Measurements from ENCODE around the gene EFHB. TPM values are rescaled to one million over a fixed set of nuclear protein-coding genes. Genes with fewer than 3 reads are reported as not detected.

The EFHB gene
- 1 to 10 TPM in 1 of 4 donors, under 1 TPM in 2, not detected in 1; 0.50 to 3.7 (median 0.84) TPM for total RNA-seq

GRCh38 chr3:19934098-19934566, at the start of gene EFHB:
EFHB (minus strand) TSS chr3:19934217; CDS start chr3:19934018, 199 bp downstream.
- Histone ChIP-seq H3K4me3 (no peak within 1 kb of the TSS), H3K4me1 (no peaks in the 10 kb centered on the region), H3K36me3 (no peaks in the 10 kb centered on the region), H3K9me3 (no peaks in the 10 kb centered on the region), H3K27me3 (peaks cover 0 to 10% (median 0%) of the 10 kb centered on the region in 4 donors), H3K27ac (replicated peaks in 1 of 4) (no peak within 1 kb of the TSS)
- intact Hi-C loops (cut with DNase I): no loop called here
- TF ChIP-seq CTCF (IDR thresholded peaks at IDR 0.05) (no peak), EP300 (IDR thresholded peaks at IDR 0.05) (no peak), POLR2AphosphoS5 (IDR thresholded peaks at IDR 0.05) (no peak), POLR2A (IDR thresholded peaks at IDR 0.05; ENCODE audit: low read depth) (no peak)
- DNase-seq (ENCODE audit: extremely low spot score): no peak
- WGBS: 50% methylated on average over 5 of the region's 5 CpGs

- Histone ChIP-seq H3K9me3 (no peaks in the 10 kb centered on the region), H3K4me3 (no peak overlapping the region), H3K27me3 (no peaks in the 10 kb centered on the region), H3K36me3 (peaks cover 14 to 32% (median 30%) of the 10 kb centered on the region in 4 donors), H3K4me1 (peaks cover 4 to 22% (median 17%) of the 10 kb centered on the region in 4 donors), H3K27ac (replicated peaks in 1 of 4) (no peak overlapping the region)
- TF ChIP-seq POLR2A (IDR thresholded peaks at IDR 0.05; ENCODE audit: low read depth) (no peak), EP300 (IDR thresholded peaks at IDR 0.05) (no peak), POLR2AphosphoS5 (IDR thresholded peaks at IDR 0.05) (no peak), CTCF (IDR thresholded peaks at IDR 0.05) (no peak)
- 63% methylated on average over 3 of the region's 3 CpGs for WGBS
- DNase-seq (ENCODE audit: extremely low spot score): no peak
- intact Hi-C loops (cut with DNase I): no loop called here
These were observed 38.0 kb upstream of the EFHB start for GRCh38 chr3:19972054-19972453.

- intact Hi-C loops (cut with DNase I): no loop called here
- TF ChIP-seq EP300 (IDR thresholded peaks at IDR 0.05): no peak
- TF ChIP-seq POLR2A (IDR thresholded peaks at IDR 0.05; ENCODE audit: low read depth): no peak
- TF ChIP-seq CTCF (IDR thresholded peaks at IDR 0.05): no peak
- no peak for TF ChIP-seq POLR2AphosphoS5 (IDR thresholded peaks at IDR 0.05)
- no peak overlapping the region for H3K4me3 ChIP-seq
These were observed 36.3 kb upstream of the EFHB start for GRCh38 chr3:19970327-19970726.

GRCh38 chr3:19967812-19968211, 33.8 kb upstream of the EFHB start:
- Histone ChIP-seq H3K27me3 (no peaks in the 10 kb centered on the region), H3K27ac (replicated peaks in 1 of 4) (no peak overlapping the region), H3K36me3 (peaks cover 0 to 10% (median 0%) of the 10 kb centered on the region in 4 donors), H3K9me3 (no peaks in the 10 kb centered on the region), H3K4me3 (no peak overlapping the region), H3K4me1 (peaks cover 8 to 41% (median 29%) of the 10 kb centered on the region in 4 donors)
- WGBS: 84% methylated on average over 4 of the region's 4 CpGs
- intact Hi-C loops (cut with DNase I): no loop called here
- no peak for DNase-seq (ENCODE audit: extremely low spot score)
- TF ChIP-seq CTCF (IDR thresholded peaks at IDR 0.05) (no peak), POLR2AphosphoS5 (IDR thresholded peaks at IDR 0.05) (no peak), POLR2A (IDR thresholded peaks at IDR 0.05; ENCODE audit: low read depth) (no peak), EP300 (IDR thresholded peaks at IDR 0.05) (no peak)

More at GRCh38 chr3:19970327-19970726, 36.3 kb upstream of the EFHB start:
- no peak for DNase-seq (ENCODE audit: extremely low spot score)
- Histone ChIP-seq H3K4me1 (peaks cover 4 to 35% (median 27%) of the 10 kb centered on the region in 4 donors), H3K27ac (replicated peaks in 1 of 4) (no peak overlapping the region), H3K27me3 (no peaks in the 10 kb centered on the region), H3K9me3 (no peaks in the 10 kb centered on the region), H3K36me3 (peaks cover 0 to 18% (median 13%) of the 10 kb centered on the region in 4 donors)
- 65% methylated on average over 8 of the region's 8 CpGs for WGBS

GRCh38 chr3:19967208-19967607, 33.2 kb upstream of the EFHB start:
- 83% methylated on average over 6 of the region's 6 CpGs for WGBS
- no peaks in the 10 kb centered on the region for H3K9me3 ChIP-seq
- no peak overlapping the region for H3K27ac ChIP-seq (replicated peaks in 1 of 4)
- no peak for TF ChIP-seq EP300 (IDR thresholded peaks at IDR 0.05)
- TF ChIP-seq POLR2A (IDR thresholded peaks at IDR 0.05; ENCODE audit: low read depth): no peak
- TF ChIP-seq POLR2AphosphoS5 (IDR thresholded peaks at IDR 0.05): no peak
- TF ChIP-seq CTCF (IDR thresholded peaks at IDR 0.05): no peak
- intact Hi-C loops (cut with DNase I): no loop called here
- H3K4me3 ChIP-seq: no peak overlapping the region
- no peaks in the 10 kb centered on the region for H3K27me3 ChIP-seq
- peaks cover 13 to 43% (median 30%) of the 10 kb centered on the region in 4 donors for H3K4me1 ChIP-seq
- H3K36me3 ChIP-seq: peaks cover 0 to 10% (median 0%) of the 10 kb centered on the region in 4 donors
- no peak for DNase-seq (ENCODE audit: extremely low spot score)

Data from esophagus muscularis mucosa (tissue), 4 donors.